Esophagus (tissue), 2 donors: ENCODE data around the gene FCAR. TPM values are rescaled to one million over a fixed set of nuclear protein-coding genes. Genes with fewer than 3 reads are reported as not detected.
"Not testable (repeated sequence)": the region's sequence is repeated elsewhere in the genome, so short reads cannot be mapped to it uniquely, and the experiment has no call there.

Source experiments
- H3K27ac ChIP-seq, 2 donors: one replicate each; pipeline ENCODE4 v1.5.1; 2013; ENCODE audit warnings: low read depth in 2 of 2, mild to moderate bottlenecking in 2 of 2, inconsistent platforms in 1 of 2, low read length in 1 of 2, moderate library complexity in 1 of 2
- H3K27me3 ChIP-seq, 2 donors: one replicate each; pipeline ENCODE4 v1.6.1; 2013; ENCODE audit warnings: low read length in 2 of 2, control low read depth in 1 of 2, mild to moderate bottlenecking in 1 of 2; ENCODE audit not compliant: insufficient read depth in 2 of 2, control insufficient read depth in 1 of 2
- H3K36me3 ChIP-seq, 2 donors: one replicate each; pipeline ENCODE4 v1.6.1; 2013; ENCODE audit warnings: low read length in 1 of 2; ENCODE audit not compliant: control insufficient read depth in 2 of 2, insufficient read depth in 2 of 2
- H3K4me1 ChIP-seq, 2 donors: one replicate each; pipeline ENCODE4 v1.6.1; 2013; ENCODE audit warnings: low read length in 1 of 2; ENCODE audit not compliant: control insufficient read depth in 2 of 2, insufficient read depth in 2 of 2
- H3K4me3 ChIP-seq, 2 donors: one replicate each; pipeline ENCODE4 v1.5.1; 2013; ENCODE audit warnings: low read length in 2 of 2, mild to moderate bottlenecking in 2 of 2, low read depth in 1 of 2, moderate library complexity in 1 of 2
- H3K9me3 ChIP-seq, 2 donors: one replicate each; pipeline ENCODE4 v1.6.1; 2013; ENCODE audit warnings: mild to moderate bottlenecking in 2 of 2, low read depth in 1 of 2, low read length in 1 of 2, moderate library complexity in 1 of 2; ENCODE audit not compliant: control insufficient read depth in 2 of 2, insufficient read depth in 1 of 2
- WGBS, 2 donors: extraction: QIAGEN DNeasy Blood & Tissue Kit; methylation state at CpG; one replicate each; pipeline ENCODE4 v1.1.7; 2013; 5-methylcytosine and 5-hydroxymethylcytosine counted together
- polyA plus RNA-seq, 2 donors: library from polyadenylated mRNA; stranded (reverse); fragments of 200-250 nt; gene quantifications; one replicate each; pipeline ENCODE4 v1.2.3, GENCODE V29; 2013
- donor health status: healthy with polysubstance abuse.
- donor health status: Bipolar disorder and iron deficiency.

FCAR gene
- under 1 TPM in 1 of 2 donors, not detected in 1; 0.10 TPM for polyA plus RNA-seq

DNA sequence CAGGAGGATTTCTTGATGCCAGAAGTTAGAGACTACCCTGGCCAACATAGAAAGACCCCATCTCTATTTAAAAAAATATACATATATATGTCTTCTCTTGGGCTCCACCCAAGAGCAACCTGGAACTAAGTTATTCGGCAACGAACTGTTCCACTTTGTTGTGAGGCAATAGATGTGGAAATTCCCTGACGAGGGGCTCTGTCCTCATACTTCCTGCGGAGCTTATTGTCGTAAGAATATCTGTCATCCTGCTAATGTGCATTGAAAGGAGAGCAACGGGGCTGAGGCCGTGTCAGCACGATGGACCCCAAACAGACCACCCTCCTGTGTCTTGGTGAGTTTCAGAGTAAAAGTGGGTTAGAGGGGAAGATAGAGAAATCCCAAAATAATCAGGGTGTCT is at the start of gene FCAR:
FCAR (plus strand) TSS at position 246 of the 400 bp plus-strand sequence; CDS start at position 301, 55 bp downstream.
- H3K4me3 ChIP-seq, result no peak within 1 kb of the TSS
- no peaks in the 10 kb centered on the region for H3K36me3 ChIP-seq
- WGBS, 2 donors, result 78 to 79% methylated on average over 8 of the region's 8 CpGs
- H3K27me3 ChIP-seq, result no peaks in the 10 kb centered on the region
- H3K4me1 ChIP-seq, result no peaks in the 10 kb centered on the region
- peaks cover 0 to 1% of the 10 kb centered on the region in 2 donors for H3K9me3 ChIP-seq
- H3K27ac ChIP-seq, result no peak within 1 kb of the TSS

- WGBS, 2 donors, result 60 to 66% methylated on average over 4 of the region's 4 CpGs
- not testable (repeated sequence) for H3K4me1 ChIP-seq
Observed at GRCh38 chr19:54824416-54824815, 49.6 kb upstream of the FCAR start.

GRCh38 chr19:54825326-54825725 is 48.7 kb upstream of the FCAR start:
- H3K4me3 ChIP-seq, H3K36me3 ChIP-seq, H3K27me3 ChIP-seq, H3K4me1 ChIP-seq, H3K9me3 ChIP-seq, H3K27ac ChIP-seq: not testable (repeated sequence)
- WGBS, 2 donors, result 55 to 58% methylated on average over 7 of the region's 7 CpGs

More at GRCh38 chr19:54824416-54824815, 49.6 kb upstream of the FCAR start:
- not testable (repeated sequence) for H3K27ac ChIP-seq, H3K36me3 ChIP-seq, H3K27me3 ChIP-seq, H3K4me3 ChIP-seq, H3K9me3 ChIP-seq

DNA sequence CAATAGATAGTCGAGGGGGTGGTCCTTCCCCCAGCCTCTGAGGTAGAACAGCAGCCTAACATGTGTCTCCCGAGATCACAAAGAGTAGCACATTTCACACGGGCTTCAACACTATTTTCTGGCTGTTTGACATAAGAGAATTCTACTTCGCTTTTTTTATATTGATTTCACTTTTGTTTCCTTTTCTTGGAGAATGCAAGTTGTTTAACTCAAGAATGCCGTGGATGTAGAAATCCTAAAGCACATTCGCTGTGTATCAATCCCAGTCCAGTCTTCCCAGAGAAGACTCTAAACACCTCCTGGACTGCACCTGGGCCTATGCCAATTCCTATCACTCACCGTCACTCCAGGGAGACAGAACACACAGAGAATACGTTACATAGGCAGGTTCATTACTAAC is 46.0 kb upstream of the FCAR start:
- not testable (repeated sequence) for H3K9me3 ChIP-seq, H3K27me3 ChIP-seq, H3K4me1 ChIP-seq, H3K36me3 ChIP-seq, H3K4me3 ChIP-seq, H3K27ac ChIP-seq
- WGBS, 2 donors, result 73 to 75% methylated on average over 8 of the region's 8 CpGs

DNA sequence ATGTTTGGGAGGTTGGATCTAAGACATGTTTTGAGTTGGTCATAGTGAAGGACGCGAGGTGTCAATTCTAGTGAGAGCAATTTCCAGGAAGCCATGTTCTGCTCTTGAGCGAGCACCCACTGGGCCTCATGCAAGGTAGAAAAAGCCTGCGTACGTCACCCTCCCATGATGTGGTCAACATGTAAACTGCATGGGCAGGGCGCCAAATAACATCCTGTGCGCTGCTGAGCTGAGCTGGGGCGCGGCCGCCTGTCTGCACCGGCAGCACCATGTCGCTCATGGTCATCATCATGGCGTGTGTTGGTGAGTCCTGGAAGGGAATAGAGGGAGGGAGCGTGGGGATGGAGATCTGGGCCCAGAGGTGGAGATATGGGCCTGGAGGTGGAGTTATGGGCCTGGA is 41.5 kb upstream of the FCAR start, which contains the start of gene KIR2DS4:
KIR2DS4 (plus strand) TSS at position 181 of the 400 bp plus-strand sequence.
- H3K27ac ChIP-seq, H3K9me3 ChIP-seq, H3K27me3 ChIP-seq, H3K36me3 ChIP-seq, H3K4me3 ChIP-seq, H3K4me1 ChIP-seq: not testable (repeated sequence)
- 87 to 94% methylated on average over 14 of the region's 14 CpGs for WGBS, 2 donors

DNA sequence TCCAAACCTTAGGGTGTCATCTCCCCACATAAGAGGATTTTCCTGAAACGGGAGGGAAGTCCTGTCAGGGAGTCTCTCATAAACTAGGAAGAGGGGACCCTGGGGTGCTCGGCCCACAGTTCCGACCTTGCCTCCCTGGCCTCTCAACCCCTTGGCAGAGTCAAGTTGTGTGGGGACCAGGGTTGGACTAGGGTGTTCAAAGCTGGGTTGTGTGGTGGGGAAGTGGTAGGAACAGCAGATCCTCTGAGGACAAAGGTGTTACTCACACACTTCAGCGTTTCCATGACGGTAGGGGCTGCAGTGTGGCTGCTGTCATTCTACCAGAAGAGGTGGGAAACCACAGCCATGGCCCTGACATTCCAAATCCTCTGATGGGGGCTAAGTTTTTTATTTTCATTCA is 38.9 kb upstream of the FCAR start:
- not testable (repeated sequence) for H3K27ac ChIP-seq, H3K4me1 ChIP-seq, H3K36me3 ChIP-seq, H3K4me3 ChIP-seq, H3K9me3 ChIP-seq, H3K27me3 ChIP-seq
- WGBS, 2 donors, result 74 to 77% methylated on average over 3 to 5 of the region's 5 CpGs

DNA sequence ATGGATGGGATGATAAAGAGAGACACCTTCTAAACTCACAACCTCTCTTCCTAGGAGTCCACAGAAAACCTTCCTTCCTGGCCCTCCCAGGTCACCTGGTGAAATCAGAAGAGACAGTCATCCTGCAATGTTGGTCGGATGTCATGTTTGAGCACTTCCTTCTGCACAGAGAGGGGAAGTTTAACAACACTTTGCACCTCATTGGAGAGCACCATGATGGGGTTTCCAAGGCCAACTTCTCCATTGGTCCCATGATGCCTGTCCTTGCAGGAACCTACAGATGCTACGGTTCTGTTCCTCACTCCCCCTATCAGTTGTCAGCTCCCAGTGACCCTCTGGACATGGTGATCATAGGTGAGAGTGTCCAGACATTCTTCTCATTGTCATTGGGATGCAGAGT is 36.5 kb upstream of the FCAR start:
- H3K36me3 ChIP-seq, H3K4me1 ChIP-seq, H3K9me3 ChIP-seq, H3K27me3 ChIP-seq, H3K4me3 ChIP-seq, H3K27ac ChIP-seq: not testable (repeated sequence)
- 54 to 58% methylated on average over 2 of the region's 2 CpGs for WGBS, 2 donors

DNA sequence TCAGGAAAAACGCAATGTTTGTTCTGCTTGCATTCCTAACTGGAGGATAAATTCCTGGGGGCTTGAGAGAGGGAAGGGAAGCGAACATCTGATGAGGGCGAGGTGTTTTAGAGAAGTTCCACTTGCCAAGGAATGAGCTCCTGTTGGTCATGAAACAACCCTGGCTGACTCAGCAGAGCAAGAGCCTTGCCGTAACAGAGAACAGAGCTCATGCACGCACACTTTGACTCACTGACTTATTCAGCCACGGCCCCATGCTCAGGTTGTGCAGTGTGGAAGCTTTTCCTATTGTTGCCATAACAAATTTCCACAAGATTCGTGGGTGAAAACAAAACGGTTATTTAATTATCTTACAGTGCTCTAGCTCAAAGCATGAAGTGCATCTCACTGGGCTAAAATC is 30.9 kb upstream of the FCAR start:
- WGBS, 2 donors, result 69 to 70% methylated on average over 8 of the region's 8 CpGs

GRCh38 chr19:54850061-54850640 is 23.9 kb upstream of the FCAR start, which contains the start of gene KIR3DL2:
Gene KIR3DL2 (plus strand): TSS chr19:54850443. CDS start chr19:54850476, 33 bp downstream.
- not testable (repeated sequence) for H3K4me1 ChIP-seq, H3K36me3 ChIP-seq, H3K27me3 ChIP-seq, H3K9me3 ChIP-seq, H3K4me3 ChIP-seq, H3K27ac ChIP-seq
- 85 to 87% methylated on average over 14 to 16 of the region's 16 CpGs for WGBS, 2 donors

More for the DNA sequence above, 30.9 kb upstream of the FCAR start:
- not testable (repeated sequence) for H3K36me3 ChIP-seq, H3K4me3 ChIP-seq, H3K9me3 ChIP-seq, H3K27ac ChIP-seq, H3K4me1 ChIP-seq, H3K27me3 ChIP-seq

DNA sequence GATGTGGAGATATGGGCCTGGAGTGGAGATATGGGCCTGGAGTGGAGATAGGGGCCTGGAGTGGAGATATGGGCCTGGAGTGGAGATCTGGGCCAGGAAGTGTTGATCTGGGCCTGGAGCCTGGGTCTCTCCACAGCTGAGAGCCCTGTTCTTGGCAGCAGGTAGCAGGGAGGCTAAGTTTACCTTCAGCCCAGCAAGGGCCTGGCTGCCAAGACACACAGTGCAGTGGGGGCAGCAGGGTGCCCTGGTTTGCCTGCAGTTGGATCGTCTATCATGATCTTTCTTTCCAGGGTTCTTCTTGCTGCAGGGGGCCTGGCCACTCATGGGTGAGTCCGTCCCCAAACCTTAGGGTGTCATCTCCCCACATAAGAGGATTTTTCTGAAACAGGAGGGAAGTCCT is 23.1 kb upstream of the FCAR start:
- H3K36me3 ChIP-seq, result no peaks in the 10 kb centered on the region
- no peak overlapping the region for H3K27ac ChIP-seq
- no peaks in the 10 kb centered on the region for H3K4me1 ChIP-seq
- H3K9me3 ChIP-seq, result peaks cover 0 to 2% of the 10 kb centered on the region in 2 donors
- WGBS, 2 donors, result 43 to 58% methylated on average over 2 of the region's 2 CpGs
- no peaks in the 10 kb centered on the region for H3K27me3 ChIP-seq
- no peak overlapping the region for H3K4me3 ChIP-seq
